Fibroblast of lung (primary cell): Measurements from ENCODE around the gene EPHA10.

Experiments used
- EZH2 ChIP-seq: IDR thresholded peaks from 2 replicates; pipeline ENCODE4 v1.5.1; 2012; ENCODE audit warnings: low read length, control low read depth, mild to moderate bottlenecking; ENCODE audit errors: missing control alignments
- TF ChIP-seq, protein P1 (sequence below), 2 donors: IDR thresholded peaks in 1 of 2; conservative IDR thresholded peaks in 1 of 2; 1 replicate in 1 of 2; 2 replicates in 1 of 2; pipeline ENCODE4 v1.5.1; 2011 to 2012; ENCODE audit warnings: low read length in 2 of 2, control low read depth in 1 of 2, inconsistent platforms in 1 of 2, low read depth in 1 of 2, mild to moderate bottlenecking in 1 of 2

DNA sequence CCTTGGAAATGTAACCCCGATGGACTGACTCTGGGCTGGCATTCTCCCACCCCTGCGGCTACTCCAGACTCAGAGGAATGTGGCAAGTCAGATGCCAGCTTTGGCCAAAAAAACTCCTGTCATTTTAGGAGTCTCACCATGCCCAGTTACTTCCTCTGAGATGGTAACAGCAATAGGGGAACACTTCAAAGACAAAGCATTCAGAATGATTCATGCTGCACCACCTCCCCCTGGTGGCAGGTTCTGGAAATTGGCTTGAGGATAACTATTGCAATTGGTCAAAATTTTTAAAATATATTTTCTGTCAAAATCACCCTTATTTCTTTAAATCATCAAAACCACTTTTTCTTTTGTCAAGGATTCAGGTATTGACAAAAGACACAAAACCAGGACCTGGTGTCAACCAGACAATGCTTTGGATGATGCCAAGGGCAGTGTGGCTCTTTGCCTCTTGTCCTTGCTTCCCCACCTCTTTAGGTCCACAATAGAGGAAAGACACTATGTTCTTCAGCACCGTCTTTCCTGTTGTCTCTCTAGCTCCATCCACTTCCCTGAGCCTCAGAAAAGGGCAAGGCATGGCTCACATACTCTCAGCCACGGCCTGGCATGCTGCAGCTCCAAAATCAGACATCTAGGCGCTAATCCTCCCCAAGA lies 82.5 kb downstream of the EPHA10 start:
- TF ChIP-seq, protein P1, sequence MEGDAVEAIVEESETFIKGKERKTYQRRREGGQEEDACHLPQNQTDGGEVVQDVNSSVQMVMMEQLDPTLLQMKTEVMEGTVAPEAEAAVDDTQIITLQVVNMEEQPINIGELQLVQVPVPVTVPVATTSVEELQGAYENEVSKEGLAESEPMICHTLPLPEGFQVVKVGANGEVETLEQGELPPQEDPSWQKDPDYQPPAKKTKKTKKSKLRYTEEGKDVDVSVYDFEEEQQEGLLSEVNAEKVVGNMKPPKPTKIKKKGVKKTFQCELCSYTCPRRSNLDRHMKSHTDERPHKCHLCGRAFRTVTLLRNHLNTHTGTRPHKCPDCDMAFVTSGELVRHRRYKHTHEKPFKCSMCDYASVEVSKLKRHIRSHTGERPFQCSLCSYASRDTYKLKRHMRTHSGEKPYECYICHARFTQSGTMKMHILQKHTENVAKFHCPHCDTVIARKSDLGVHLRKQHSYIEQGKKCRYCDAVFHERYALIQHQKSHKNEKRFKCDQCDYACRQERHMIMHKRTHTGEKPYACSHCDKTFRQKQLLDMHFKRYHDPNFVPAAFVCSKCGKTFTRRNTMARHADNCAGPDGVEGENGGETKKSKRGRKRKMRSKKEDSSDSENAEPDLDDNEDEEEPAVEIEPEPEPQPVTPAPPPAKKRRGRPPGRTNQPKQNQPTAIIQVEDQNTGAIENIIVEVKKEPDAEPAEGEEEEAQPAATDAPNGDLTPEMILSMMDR (conservative IDR thresholded peaks at IDR 0.05 in 1 of 2, IDR thresholded peaks at IDR 0.05 in 1 of 2; ENCODE audit: low read depth in 1 of 2, low read length in 2 of 2) = peak; percentile 78 to 88
- TF ChIP-seq EZH2 = no peak
